MCF 10A (cell line): ENCODE data around the gene TMEM117. TPM values are rescaled to one million over a fixed set of nuclear protein-coding genes. Genes with fewer than 3 reads are reported as not detected.
"Not testable (repeated sequence)": the region's sequence is repeated elsewhere in the genome, so short reads cannot be mapped to it uniquely, and the experiment has no call there.

Experiments used
- BruUV-seq: library from RNA; stranded (reverse); fragments of 400-500 nt; replicated peaks from 2 replicates; lab custom pipeline; 2021; lab: Mats Ljungman, UMichigan
- CTCF ChIA-PET: fragments of 300-600 bp; sonication (Branson Sonifier 250); formaldehyde crosslinking; extraction: SDS; loops from one replicate; lab custom pipeline; 2021; ENCODE audit warnings: antibody characterized with exemption, inconsistent platforms; lab: Yijun Ruan, JAX
- POLR2A ChIA-PET: fragments of 300-600, 350-650 bp; sonication (Branson Sonifier 250); formaldehyde crosslinking; extraction: SDS; loops from one replicate; lab custom pipeline; 2020; ENCODE audit warnings: antibody characterized with exemption, inconsistent platforms; lab: Yijun Ruan, JAX
- DNase-seq: peaks from one replicate; pipeline ENCODE4 v3.0.0-alpha.2; 2018; ENCODE audit not compliant: unreplicated experiment
- H3K27ac Mint-ChIP-seq: one replicate; pipeline ENCODE4 v1.8.0; 2022; ENCODE audit warnings: mild to moderate bottlenecking, low read depth, mixed read lengths; ENCODE audit not compliant: unreplicated experiment
- H3K27me3 Mint-ChIP-seq: one replicate; pipeline ENCODE4 v1.8.0; 2022; ENCODE audit warnings: mixed read lengths; ENCODE audit not compliant: insufficient read depth, unreplicated experiment
- H3K36me3 Mint-ChIP-seq: one replicate; pipeline ENCODE4 v1.8.0; 2022; ENCODE audit warnings: mild to moderate bottlenecking, moderate library complexity, mixed read lengths; ENCODE audit not compliant: insufficient read depth, unreplicated experiment
- H3K4me1 Mint-ChIP-seq: one replicate; pipeline ENCODE4 v1.8.0; 2022; ENCODE audit warnings: mixed read lengths; ENCODE audit not compliant: insufficient read depth, unreplicated experiment
- H3K4me3 Mint-ChIP-seq: one replicate; pipeline ENCODE4 v1.8.0; 2022; ENCODE audit warnings: mild to moderate bottlenecking, moderate library complexity, mixed read lengths; ENCODE audit not compliant: unreplicated experiment
- H3K9me3 Mint-ChIP-seq: one replicate; pipeline ENCODE4 v1.8.0; 2022; ENCODE audit warnings: mixed read lengths; ENCODE audit not compliant: unreplicated experiment
- CTCF ChIP-seq: fragments of 200-600 bp; IDR thresholded peaks from one replicate; pipeline ENCODE4 v1.8.0; 2022; ENCODE audit warnings: antibody characterized with exemption, mild to moderate bottlenecking; ENCODE audit not compliant: unreplicated experiment
- intact Hi-C: fragments of 100-400 bp; cut with micrococcal nuclease; formaldehyde crosslinking; loops from 2 replicates; pipeline ENCODE4 v1.14.1; 2022
- total RNA-seq: library from RNA; stranded (reverse); gene quantifications from 2 replicates; pipeline ENCODE4 v1.2.3, GENCODE V29; 2022

The TMEM117 gene
- total RNA-seq, 1 experiment from 2014 or later, result 3.2 TPM

GRCh38 chr12:44162961-44163360 lies 327.1 kb downstream of the TMEM117 start:
- intact Hi-C loops, result loop anchor here (10.0 kb wide), 1 partner anchor 58 kb away; no protein-coding TSS in a partner anchor
- Mint-ChIP-seq H3K4me3 (no peak overlapping the region), H3K4me1 (no peaks in the 10 kb centered on the region), H3K27me3 (no peaks in the 10 kb centered on the region), H3K9me3 (no peaks in the 10 kb centered on the region), H3K36me3 (no peaks in the 10 kb centered on the region), H3K27ac (no peak overlapping the region)
- DNase-seq, result no peak
- ChIA-PET CTCF (interaction anchor here (0.5 kb wide), 1 partner anchor 1190 kb away, joined by 3 read pairs; no protein-coding TSS in a partner anchor), POLR2A (no interaction called here)
- no peak for TF ChIP-seq CTCF
- BruUV-seq, result no TSS peak

DNA sequence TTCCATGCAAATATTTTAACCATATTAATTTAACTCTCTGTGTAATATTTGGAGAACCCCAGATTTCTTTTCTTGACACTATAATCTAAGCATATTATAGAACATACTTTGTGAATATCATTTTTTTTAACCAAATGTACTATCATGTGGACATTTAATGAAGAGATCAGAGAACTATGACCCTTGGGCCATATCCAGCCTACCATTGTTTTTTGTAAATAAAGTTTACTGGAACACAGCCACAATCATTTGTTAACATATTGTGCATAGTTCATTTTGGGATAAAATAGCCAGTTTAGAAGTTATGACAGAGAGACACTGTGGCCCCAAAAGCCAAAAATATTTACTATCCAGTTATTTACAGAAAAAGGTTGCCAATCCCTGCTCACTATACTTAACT lies 338.2 kb downstream of the TMEM117 start:
- no peak for DNase-seq
- TF ChIP-seq CTCF, result no peak
- intact Hi-C loops, result no loop called here
- POLR2A ChIA-PET, result no interaction called here
- no peaks in the 10 kb centered on the region for H3K4me1 Mint-ChIP-seq
- no peaks in the 10 kb centered on the region for H3K36me3 Mint-ChIP-seq
- H3K9me3 Mint-ChIP-seq, result no peaks in the 10 kb centered on the region
- H3K4me3 Mint-ChIP-seq, result no peak overlapping the region
- no peak overlapping the region for H3K27ac Mint-ChIP-seq
- CTCF ChIA-PET, result interaction anchor here (1.1 kb wide), 1 partner anchor 22 kb away, joined by 3 read pairs; no protein-coding TSS in a partner anchor
- BruUV-seq, result no TSS peak
- no peaks in the 10 kb centered on the region for H3K27me3 Mint-ChIP-seq

GRCh38 chr12:44184499-44185206 lies 348.8 kb downstream of the TMEM117 start:
- ChIA-PET CTCF (interaction anchor here (0.5 to 0.6 kb wide), 2 partner anchors 67 to 133 kb away, joined by 3 read pairs; no protein-coding TSS in a partner anchor), POLR2A (no interaction called here)
- no peak for DNase-seq
- Mint-ChIP-seq H3K4me3 (no peak overlapping the region), H3K4me1 (no peaks in the 10 kb centered on the region), H3K9me3 (no peaks in the 10 kb centered on the region), H3K27me3 (no peaks in the 10 kb centered on the region), H3K27ac (no peak overlapping the region), H3K36me3 (no peaks in the 10 kb centered on the region)
- no TSS peak for BruUV-seq
- intact Hi-C loops, result no loop called here
- TF ChIP-seq CTCF, result no peak

DNA sequence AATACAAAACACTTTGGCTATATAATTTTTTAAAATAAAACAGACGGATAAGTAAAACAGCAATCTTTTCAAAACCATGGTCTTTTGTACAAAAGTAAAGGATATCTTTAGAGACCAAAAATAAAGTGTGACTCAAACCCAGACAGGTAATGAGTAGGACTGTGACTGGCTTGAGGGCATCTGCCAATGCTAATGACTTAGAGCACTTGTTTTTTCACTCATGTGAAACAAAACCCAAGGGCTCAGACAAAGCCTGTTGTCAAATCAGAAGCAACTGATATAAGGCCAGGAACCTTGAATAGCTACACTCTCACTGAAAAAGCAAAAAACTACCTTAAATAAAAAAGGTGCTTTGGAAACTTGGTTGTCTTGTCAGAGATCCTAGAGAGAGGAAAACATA lies 357.4 kb downstream of the TMEM117 start:
- POLR2A ChIA-PET, result no interaction called here
- Mint-ChIP-seq H3K27ac (no peak overlapping the region), H3K9me3 (no peaks in the 10 kb centered on the region), H3K27me3 (no peaks in the 10 kb centered on the region), H3K4me1 (no peaks in the 10 kb centered on the region), H3K36me3 (no peaks in the 10 kb centered on the region), H3K4me3 (no peak overlapping the region)
- no peak for DNase-seq
- no TSS peak for BruUV-seq
- intact Hi-C loops, result no loop called here
- CTCF ChIA-PET, result no interaction called here
- no peak for TF ChIP-seq CTCF

DNA sequence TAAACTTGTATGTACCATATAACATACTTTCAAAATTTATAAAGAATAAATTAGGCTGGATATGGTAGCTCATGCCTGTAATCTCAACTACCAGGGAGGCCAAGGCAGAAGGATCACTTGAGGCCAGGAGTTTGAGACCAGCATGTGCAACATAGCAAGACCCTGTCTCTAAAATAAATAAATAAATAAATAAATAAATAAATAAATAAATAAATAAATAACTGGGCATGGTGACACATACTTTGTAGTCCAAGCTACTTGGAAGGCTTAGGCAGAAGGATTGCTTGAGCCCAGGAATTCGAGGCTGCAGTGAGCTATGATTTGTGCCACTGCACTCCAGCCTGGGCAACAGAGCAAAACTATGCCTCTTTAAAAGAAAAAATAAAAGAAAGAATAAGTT lies 359.8 kb downstream of the TMEM117 start:
- H3K9me3 Mint-ChIP-seq, POLR2A ChIA-PET, BruUV-seq, H3K4me1 Mint-ChIP-seq, H3K27me3 Mint-ChIP-seq, intact Hi-C loops, H3K27ac Mint-ChIP-seq, H3K4me3 Mint-ChIP-seq, H3K36me3 Mint-ChIP-seq, DNase-seq: not testable (repeated sequence)
- CTCF ChIA-PET, result interaction anchor here (1.0 kb wide), 1 partner anchor 22 kb away, joined by 3 read pairs; no protein-coding TSS in a partner anchor
